Measurements from ENCODE around the gene ASTN2. TPM values are rescaled to one million over a fixed set of nuclear protein-coding genes. Genes with fewer than 3 reads are reported as not detected.

The ASTN2 gene
- total RNA-seq, 1 experiment from 2014 or later, result 4.8 TPM

- POLR2A ChIA-PET, result no interaction called here
These were observed 393.0 kb downstream of the ASTN2 start for GRCh38 chr9:117021906-117022305.

More at GRCh38 chr9:117021906-117022305, 393.0 kb downstream of the ASTN2 start:
- CTCF ChIA-PET, result no interaction called here
- Histone ChIP-seq H3K36me3 (ENCODE audit: control insufficient read depth in 1 of 2, insufficient read depth in 2 of 2, low read length in 2 of 2) (no peaks in the 10 kb centered on the region), H2AFZ (ENCODE audit: low read depth, low read length, poor library complexity, severe bottlenecking) (no peak overlapping the region), H3K27me3 (ENCODE audit: insufficient read depth, low read length) (no peaks in the 10 kb centered on the region), H4K20me1 (ENCODE audit: insufficient read depth) (no peaks in the 10 kb centered on the region), H3K9ac (ENCODE audit: low read length) (no peak overlapping the region), H3K4me3 (replicated peaks in 1 of 2; ENCODE audit: low read depth in 1 of 2, low read length in 2 of 2) (no peak overlapping the region), H3K4me1 (ENCODE audit: control insufficient read depth in 1 of 2, insufficient read depth in 2 of 2, low read length in 2 of 2) (no peaks in the 10 kb centered on the region), H3K79me2 (ENCODE audit: insufficient read depth, low read length) (no peaks in the 10 kb centered on the region), H3K9me2 (ENCODE audit: insufficient read depth) (no peaks in the 10 kb centered on the region), H3K9me3 (ENCODE audit: control insufficient read depth in 1 of 2, insufficient read depth in 1 of 2, low read depth in 1 of 2, low read length in 2 of 2) (no peaks in the 10 kb centered on the region), H3K4me2 (ENCODE audit: low read length) (no peak overlapping the region), H3K27ac (ENCODE audit: low read depth, low read length) (no peak overlapping the region)
- DNase-seq (ENCODE audit: low read depth, low spot score) (no peak), ATAC-seq (no peak)
- RAD21 ChIA-PET (ENCODE audit: low non-redundant PET in 1 of 2, low total read pairs in 2 of 2, uncharacterized antibody in 2 of 2, unreplicated experiment in 2 of 2), result no interaction called here
- TF ChIP-seq ELF1 (IDR thresholded peaks at IDR 0.05; ENCODE audit: borderline replicate concordance, low read depth) (no peak), YY1 (IDR thresholded peaks at IDR 0.05; ENCODE audit: extremely low read depth, insufficient replicate concordance, low read depth, low read length) (no peak), EZH2phosphoT487 (IDR thresholded peaks at IDR 0.05; ENCODE audit: borderline replicate concordance) (no peak), CEBPB (IDR thresholded peaks at IDR 0.05; ENCODE audit: low read depth) (no peak), ZBTB33 (IDR thresholded peaks at IDR 0.05; ENCODE audit: extremely low read depth, insufficient replicate concordance, low read length) (no peak), SRF (IDR thresholded peaks at IDR 0.05; ENCODE audit: low read depth) (no peak), SP1 (IDR thresholded peaks at IDR 0.05; ENCODE audit: low read depth) (no peak), SIN3A (IDR thresholded peaks at IDR 0.05; ENCODE audit: low read depth) (no peak), RAD21 (IDR thresholded peaks at IDR 0.05; ENCODE audit: low read depth) (no peak), FOSL1 (IDR thresholded peaks at IDR 0.05; ENCODE audit: low read depth) (no peak), ZNF274 (IDR thresholded peaks at IDR 0.05; ENCODE audit: low read depth, low read length) (no peak), EGR1 (IDR thresholded peaks at IDR 0.05; ENCODE audit: low read depth) (no peak), ZFX (IDR thresholded peaks at IDR 0.05) (no peak), ATF3 (IDR thresholded peaks at IDR 0.05) (no peak), POLR2AphosphoS5 (IDR thresholded peaks at IDR 0.05; ENCODE audit: low read depth, low read length) (no peak)
- intact Hi-C loops (cut with micrococcal nuclease), result no loop called here
- BruUV-seq (replicated peaks), result no TSS peak
